Femur (tissue), 1 donor: ENCODE results near the gene GCGR.

Experiments used
- DNase-seq: peaks from one replicate; pipeline ENCODE4 v3.0.0-alpha.2; 2017

Gene GCGR

GRCh38 chr17:81852237-81852636, 48.3 kb downstream of the GCGR start:
- DNase-seq: no peak

- DNase-seq: no peak
These were observed 51.2 kb downstream of the GCGR start for GRCh38 chr17:81854974-81855774.

GRCh38 chr17:81858170-81858966, 54.4 kb downstream of the GCGR start:
- no peak for DNase-seq

GRCh38 chr17:81858967-81859905, 55.3 kb downstream of the GCGR start:
- no peak for DNase-seq

- no peak for DNase-seq
These were observed 56.2 kb downstream of the GCGR start, which contains the start of gene P4HB for GRCh38 chr17:81859906-81860755. TSS of gene P4HB (minus strand) at chr17:81860535. CDS start at chr17:81860471, 64 bp downstream.

- DNase-seq: peak; percentile 100
These were observed 57.0 kb downstream of the GCGR start for GRCh38 chr17:81860756-81861568.

GRCh38 chr17:81863123-81863675, 59.2 kb downstream of the GCGR start:
- DNase-seq: no peak
